SHP77 treated with DMSO at 0.1 percent for 48 hours (cell line): ENCODE data around the gene LAMB1.

Source experiments
- DNase-seq: peaks from one replicate; lab custom pipeline; 2025; lab: John Stamatoyannopoulos, UW

LAMB1 gene

GRCh38 chr7:107877731-107878382, 125.1 kb downstream of the LAMB1 start:
- no peak for DNase-seq

- no peak for DNase-seq
Observed at GRCh38 chr7:107876916-107877315, 126.0 kb downstream of the LAMB1 start.

GRCh38 chr7:107874605-107875446, 128.1 kb downstream of the LAMB1 start:
- DNase-seq, result peak; percentile 43

- DNase-seq, result no peak
Observed at GRCh38 chr7:107874111-107874510, 128.8 kb downstream of the LAMB1 start.
